OCI-M2 (cell line): ENCODE measurements around the gene PHPT1.

Experiments used
- DNase-seq: peaks from one replicate; lab custom pipeline; 2025; ENCODE audit not compliant: unreplicated experiment; lab: John Stamatoyannopoulos, UW

PHPT1 gene

GRCh38 chr9:136847826-136848392 is 1.3 kb upstream of the PHPT1 start:
- DNase-seq: no peak

- no peak for DNase-seq
Observed at GRCh38 chr9:136848393-136849037, 694 bp upstream of the PHPT1 start.

- no peak for DNase-seq
Observed at GRCh38 chr9:136849960-136850865, 1.0 kb downstream of the PHPT1 start.

GRCh38 chr9:136850866-136851775 is 1.9 kb downstream of the PHPT1 start:
- no peak for DNase-seq

- DNase-seq: no peak
Observed at GRCh38 chr9:136851941-136852663, 2.9 kb downstream of the PHPT1 start, which contains the start of gene MAMDC4. Gene MAMDC4 (plus strand): TSS chr9:136852346. CDS start chr9:136852417, 71 bp downstream.

- DNase-seq: no peak
Observed at GRCh38 chr9:136852664-136853595, 3.7 kb downstream of the PHPT1 start.

- no peak for DNase-seq
Observed at GRCh38 chr9:136853596-136854112, 4.4 kb downstream of the PHPT1 start.

GRCh38 chr9:136854113-136854841 is 5.1 kb downstream of the PHPT1 start:
- DNase-seq: no peak

- no peak for DNase-seq
Observed at GRCh38 chr9:136854842-136855460, 5.7 kb downstream of the PHPT1 start.

- no peak for DNase-seq
Observed at GRCh38 chr9:136855461-136856078, 6.4 kb downstream of the PHPT1 start.

GRCh38 chr9:136856079-136856476 is 6.9 kb downstream of the PHPT1 start:
- no peak for DNase-seq

- no peak for DNase-seq
Observed at GRCh38 chr9:136856541-136857141, 7.4 kb downstream of the PHPT1 start.

- no peak for DNase-seq
Observed at GRCh38 chr9:136857166-136857565, 8.0 kb downstream of the PHPT1 start.

- no peak for DNase-seq
Observed at GRCh38 chr9:136857581-136858412, 8.6 kb downstream of the PHPT1 start.

- DNase-seq: no peak
Observed at GRCh38 chr9:136858452-136858843, 9.2 kb downstream of the PHPT1 start.
